Ovary (tissue), 3 donors: ENCODE results near the gene UBAP1L.

ENCODE experiments used
- EP300 ChIP-seq: sonication (generic); formaldehyde crosslinking; IDR thresholded peaks from one replicate; pipeline ENCODE4 v1.6.1; 2017; ENCODE audit warnings: antibody characterized with exemption
- POLR2A ChIP-seq: fragments of 450-650 bp; IDR thresholded peaks from one replicate; pipeline ENCODE4 v1.6.1; 2017; ENCODE audit warnings: antibody characterized with exemption, mild to moderate bottlenecking, moderate library complexity
- TF ChIP-seq, protein P1 (sequence below), 3 donors: fragments of 450-650 bp in 2 of 3; fragments of 200-600 bp in 1 of 3; IDR thresholded peaks; one replicate each; pipeline versions ENCODE4 v1.5.1 to v1.8.0; 2016 to 2022; ENCODE audit warnings: antibody characterized with exemption in 3 of 3, mild to moderate bottlenecking in 1 of 3
- donor health status: DM: no; HTN: no; CAD: no.

DNA sequence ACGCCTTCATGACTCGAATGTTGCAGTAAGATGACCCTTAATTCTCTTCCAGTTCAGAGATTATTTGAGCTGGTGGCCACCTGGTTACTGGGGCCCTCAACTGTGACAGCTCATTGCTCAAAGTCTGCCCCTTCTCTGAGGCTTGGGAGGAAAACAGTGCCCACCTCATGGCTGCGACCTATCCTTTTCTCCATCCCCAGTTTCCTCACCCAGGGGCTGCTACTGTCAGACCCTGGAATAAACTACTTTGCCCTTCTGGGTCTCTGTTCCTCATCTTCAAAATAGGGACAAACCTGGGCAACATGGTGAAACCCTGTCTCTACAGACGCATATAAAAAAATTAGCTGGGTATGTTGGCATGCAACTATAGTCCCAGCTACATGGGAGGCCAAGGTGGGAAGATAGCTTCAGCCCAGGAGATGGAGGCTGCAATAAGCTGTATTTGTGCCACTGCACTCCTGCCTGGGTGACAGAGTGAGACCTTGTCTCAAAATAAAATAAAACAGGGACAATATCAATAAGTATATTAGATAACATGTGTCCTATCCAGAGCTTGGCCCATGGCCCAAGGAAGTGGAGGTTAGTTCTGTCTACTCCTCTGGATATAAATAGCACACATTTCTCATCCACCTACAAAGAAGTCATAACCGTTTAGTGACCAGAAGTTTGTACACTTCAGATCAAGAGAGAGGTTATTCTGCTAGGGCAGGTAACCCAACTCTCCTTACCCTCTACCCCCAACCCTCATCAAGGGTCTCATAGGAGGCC is 45.0 kb downstream of the UBAP1L start:
- TF ChIP-seq, protein P1, sequence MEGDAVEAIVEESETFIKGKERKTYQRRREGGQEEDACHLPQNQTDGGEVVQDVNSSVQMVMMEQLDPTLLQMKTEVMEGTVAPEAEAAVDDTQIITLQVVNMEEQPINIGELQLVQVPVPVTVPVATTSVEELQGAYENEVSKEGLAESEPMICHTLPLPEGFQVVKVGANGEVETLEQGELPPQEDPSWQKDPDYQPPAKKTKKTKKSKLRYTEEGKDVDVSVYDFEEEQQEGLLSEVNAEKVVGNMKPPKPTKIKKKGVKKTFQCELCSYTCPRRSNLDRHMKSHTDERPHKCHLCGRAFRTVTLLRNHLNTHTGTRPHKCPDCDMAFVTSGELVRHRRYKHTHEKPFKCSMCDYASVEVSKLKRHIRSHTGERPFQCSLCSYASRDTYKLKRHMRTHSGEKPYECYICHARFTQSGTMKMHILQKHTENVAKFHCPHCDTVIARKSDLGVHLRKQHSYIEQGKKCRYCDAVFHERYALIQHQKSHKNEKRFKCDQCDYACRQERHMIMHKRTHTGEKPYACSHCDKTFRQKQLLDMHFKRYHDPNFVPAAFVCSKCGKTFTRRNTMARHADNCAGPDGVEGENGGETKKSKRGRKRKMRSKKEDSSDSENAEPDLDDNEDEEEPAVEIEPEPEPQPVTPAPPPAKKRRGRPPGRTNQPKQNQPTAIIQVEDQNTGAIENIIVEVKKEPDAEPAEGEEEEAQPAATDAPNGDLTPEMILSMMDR (IDR thresholded peaks at IDR 0.05) = no peak
- TF ChIP-seq POLR2A = no peak
- TF ChIP-seq EP300 = no peak
